Right hindlimb (tissue), 1 donor: ENCODE measurements around the gene CLDN10.
"Not testable (repeated sequence)": the region's sequence is repeated elsewhere in the genome, so short reads cannot be mapped to it uniquely, and the experiment has no call there.

Experiments
- DNase-seq: peaks from one replicate; pipeline ENCODE4 v3.0.0-alpha.2; 2018

The CLDN10 gene

DNA sequence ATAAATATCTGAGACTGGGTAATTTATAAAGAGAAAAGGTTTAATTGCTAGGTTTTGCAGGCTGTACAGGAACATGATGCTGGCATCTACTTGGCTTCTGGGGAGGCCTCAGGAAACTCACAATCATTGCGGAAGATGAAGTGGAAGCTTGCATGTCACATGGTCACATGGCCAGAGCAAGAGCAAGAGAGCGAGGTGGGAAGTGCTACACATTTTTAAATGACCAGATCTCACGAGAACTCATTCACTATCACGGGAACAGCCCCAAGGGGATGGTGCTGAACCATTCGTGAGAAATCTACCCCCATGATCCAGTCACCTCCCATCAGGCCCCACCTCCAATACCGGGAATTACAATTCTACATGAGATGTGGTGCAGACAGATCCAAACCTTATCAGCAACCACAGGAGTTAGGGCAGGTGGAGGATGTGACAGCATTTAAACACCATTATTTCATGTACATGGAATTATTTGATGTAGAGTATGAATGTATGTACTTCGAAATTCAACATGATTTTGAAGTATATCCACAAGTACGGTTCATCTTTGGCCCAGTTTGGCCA is 10.5 kb upstream of the CLDN10 start:
- DNase-seq, result no peak

GRCh38 chr13:95544293-95544692 is 8.2 kb upstream of the CLDN10 start:
- no peak for DNase-seq

DNA sequence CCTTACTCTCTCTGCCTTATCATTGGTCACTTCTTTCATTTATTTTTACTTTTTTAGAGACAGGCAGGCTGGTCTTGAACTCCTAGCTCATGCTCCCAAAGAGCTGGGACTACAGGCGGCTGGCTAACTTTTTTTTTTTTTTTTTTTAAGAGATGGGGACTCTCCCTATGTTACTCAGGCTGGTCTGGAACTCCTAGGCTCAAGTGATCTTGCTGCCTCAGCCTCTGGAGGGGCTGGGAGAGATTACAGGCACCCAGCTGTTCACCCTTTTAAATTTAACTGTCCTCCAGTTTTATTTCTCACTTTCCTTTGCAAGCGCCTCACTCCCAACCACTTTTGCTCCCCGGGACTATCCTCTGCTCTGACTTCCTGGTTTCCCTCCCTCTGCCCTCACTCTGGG is 5.6 kb upstream of the CLDN10 start:
- no peak for DNase-seq

- DNase-seq, result no peak
Observed at GRCh38 chr13:95547531-95548167, 4.9 kb upstream of the CLDN10 start.

GRCh38 chr13:95552208-95552538 is 347 bp upstream of the CLDN10 start:
- no peak for DNase-seq

- no peak for DNase-seq
Observed at GRCh38 chr13:95553581-95554385, 1.3 kb downstream of the CLDN10 start.

GRCh38 chr13:95557013-95557412 is 4.5 kb downstream of the CLDN10 start:
- no peak for DNase-seq

- DNase-seq, result no peak
Observed at GRCh38 chr13:95559100-95559499, 6.6 kb downstream of the CLDN10 start.

GRCh38 chr13:95560387-95560786 is 7.9 kb downstream of the CLDN10 start:
- no peak for DNase-seq

DNA sequence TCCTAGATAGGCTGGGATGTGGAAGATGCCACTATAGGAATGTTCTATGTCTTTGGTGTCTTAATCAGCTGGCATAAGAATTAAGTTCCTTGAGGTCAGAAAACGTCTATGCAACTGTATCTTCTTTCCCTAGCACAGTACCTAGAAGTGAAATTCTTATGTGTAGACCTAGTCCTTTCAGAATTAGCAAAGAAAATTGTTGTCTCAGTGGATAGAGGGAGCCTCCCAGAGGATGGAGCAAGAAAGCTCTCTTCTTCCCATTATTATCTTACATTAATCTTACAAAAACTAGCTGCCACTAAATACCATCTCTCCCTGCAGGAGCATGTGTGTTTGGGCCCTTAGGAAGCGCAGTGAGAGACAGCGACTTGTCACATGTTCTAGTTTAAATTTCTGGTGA is 11.6 kb downstream of the CLDN10 start:
- DNase-seq, result no peak

GRCh38 chr13:95564733-95565291 is 12.3 kb downstream of the CLDN10 start:
- no peak for DNase-seq

- not testable (repeated sequence) for DNase-seq
Observed at GRCh38 chr13:95565758-95566157, 13.2 kb downstream of the CLDN10 start.

- DNase-seq, result no peak
Observed at GRCh38 chr13:95568131-95568530, 15.6 kb downstream of the CLDN10 start.

DNA sequence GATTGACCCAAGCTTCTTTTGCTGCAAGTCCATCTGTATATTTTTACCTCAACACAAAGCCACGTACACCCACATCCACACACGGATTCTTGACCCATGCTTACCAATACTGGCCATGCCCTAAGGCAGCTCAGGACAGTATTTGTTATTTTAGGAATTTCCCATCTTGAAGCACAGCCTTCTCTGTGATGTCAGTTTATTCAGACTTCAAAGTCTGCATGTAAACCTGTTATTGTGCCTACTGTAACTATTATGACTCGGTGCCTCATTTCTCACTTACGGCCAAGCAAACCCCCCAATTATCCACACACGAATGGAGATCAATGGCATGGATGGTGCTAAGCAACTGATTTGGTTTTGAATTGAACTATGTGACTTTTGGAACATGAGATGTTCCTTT is 17.5 kb downstream of the CLDN10 start:
- no peak for DNase-seq

- no peak for DNase-seq
Observed at GRCh38 chr13:95571941-95572340, 19.4 kb downstream of the CLDN10 start.

GRCh38 chr13:95573221-95573620 is 20.7 kb downstream of the CLDN10 start:
- DNase-seq, result no peak

- DNase-seq, result no peak
Observed at GRCh38 chr13:95579303-95579702, 26.8 kb downstream of the CLDN10 start.

DNA sequence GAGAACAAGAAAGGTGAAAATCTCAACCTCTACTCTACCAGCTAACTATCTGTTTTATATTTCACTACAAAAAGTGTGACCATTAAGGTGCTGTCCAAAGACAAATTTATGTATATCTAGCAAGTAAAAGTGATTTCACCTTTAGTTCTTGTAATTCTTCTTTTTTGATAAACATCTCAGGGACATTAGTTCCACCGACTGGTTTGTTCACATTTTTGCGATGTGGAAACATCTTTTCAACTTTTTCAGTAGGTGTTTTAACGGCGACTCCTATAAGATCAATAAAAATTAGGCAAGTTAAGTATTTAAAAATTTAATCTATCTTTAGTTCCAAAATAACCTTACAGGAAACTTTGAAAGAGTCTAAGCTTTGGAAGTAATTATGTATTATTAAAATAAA is 33.3 kb downstream of the CLDN10 start:
- DNase-seq, result no peak

DNA sequence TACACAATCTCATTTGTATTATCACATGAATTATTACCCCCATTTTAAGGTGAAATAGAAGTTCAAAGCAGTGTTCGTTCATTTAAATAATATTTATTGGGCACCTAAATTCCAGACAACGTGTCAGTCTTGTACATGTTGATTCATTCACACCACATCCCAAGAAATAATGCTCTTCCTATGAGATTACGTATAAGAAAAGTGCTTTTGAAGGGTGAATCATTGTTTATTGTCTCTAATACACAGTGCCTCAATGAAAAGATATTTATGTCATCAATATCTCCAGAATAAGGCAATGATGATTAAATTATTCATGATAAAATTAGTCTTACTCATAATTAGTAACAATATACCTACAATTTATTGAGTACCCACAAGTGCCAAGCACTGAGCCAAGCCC is 35.6 kb downstream of the CLDN10 start:
- DNase-seq, result no peak

- no peak for DNase-seq
Observed at GRCh38 chr13:95588721-95589120, 36.2 kb downstream of the CLDN10 start.

GRCh38 chr13:95593462-95593861 is 40.9 kb downstream of the CLDN10 start:
- DNase-seq, result no peak

DNA sequence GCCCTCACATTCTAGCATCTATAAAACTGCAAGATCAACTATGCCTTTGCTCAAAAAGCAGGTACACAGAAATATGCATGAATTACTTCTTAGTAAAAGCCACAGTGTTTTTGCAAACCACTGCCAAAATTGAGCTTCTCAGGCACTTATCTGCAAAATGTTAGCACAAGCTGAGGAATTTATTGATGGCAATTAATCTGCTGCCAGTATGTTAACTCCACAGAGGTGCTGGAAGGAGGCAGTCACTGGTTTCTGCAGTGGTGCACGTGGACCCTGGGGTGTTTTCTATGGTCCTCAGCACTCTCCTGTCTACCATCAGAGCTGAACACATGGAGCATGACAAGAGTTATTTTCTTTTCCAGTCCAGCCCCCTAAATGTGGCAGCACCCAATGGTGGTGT is 44.2 kb downstream of the CLDN10 start:
- no peak for DNase-seq

- DNase-seq, result no peak
Observed at GRCh38 chr13:95601216-95601615, 48.7 kb downstream of the CLDN10 start.

DNA sequence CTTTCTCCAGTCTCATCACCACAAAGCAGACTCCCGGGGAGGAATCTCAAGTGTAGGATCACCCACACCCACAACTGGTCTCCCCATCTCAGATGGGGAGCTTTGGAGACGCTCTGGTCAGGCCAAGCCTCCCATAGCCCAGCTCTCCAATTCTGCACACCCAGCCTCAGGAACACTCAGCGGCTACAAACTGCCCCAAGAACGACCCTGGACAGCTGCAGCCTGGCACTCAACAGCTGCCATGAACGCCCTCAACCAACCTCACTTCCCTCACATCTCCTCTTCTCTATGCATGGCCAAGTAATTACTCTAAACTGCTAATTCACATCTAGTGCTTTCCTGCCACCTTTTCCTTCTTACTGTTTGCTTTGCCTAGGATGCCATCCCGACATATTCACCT is 49.4 kb downstream of the CLDN10 start:
- no peak for DNase-seq
